Keratinocyte (primary cell): Measurements from ENCODE around the gene HEPH. TPM values are rescaled to one million over a fixed set of nuclear protein-coding genes. Genes with fewer than 3 reads are reported as not detected.
"Not testable (repeated sequence)": the region's sequence is repeated elsewhere in the genome, so short reads cannot be mapped to it uniquely, and the experiment has no call there.

Source experiments
- DNase-seq: peaks from one replicate; pipeline ENCODE4 v3.0.0-alpha.2; 2011; ENCODE audit warnings: low read depth, missing footprints, low spot score
- FAIRE-seq: peaks from 2 replicates; lab custom pipeline; 2011; peaks lifted over from hg19 to GRCh38; lab: Jason Lieb, UNC
- H2AFZ ChIP-seq: 2 replicates; pipeline ENCODE4 v1.6.0; 2012; ENCODE audit warnings: low read length, control low read depth, inconsistent platforms; ENCODE audit not compliant: control insufficient read depth
- H3K27ac ChIP-seq: 2 replicates; pipeline ENCODE4 v1.5.1; 2011; ENCODE audit warnings: low read length; ENCODE audit not compliant: control insufficient read depth, insufficient read depth
- H3K27me3 ChIP-seq: 3 replicates; pipeline ENCODE4 v1.6.0; 2011; ENCODE audit warnings: low read length; ENCODE audit not compliant: control insufficient read depth, insufficient read depth; ENCODE audit errors: extremely low read depth
- H3K36me3 ChIP-seq, 2 experiments: 2 replicates in 1 of 2; 3 replicates in 1 of 2; pipeline ENCODE4 v1.5.1; 2011; ENCODE audit warnings: low read length in 2 of 2, mild to moderate bottlenecking in 1 of 2; ENCODE audit not compliant: control insufficient read depth in 2 of 2, insufficient read depth in 2 of 2; ENCODE audit errors: extremely low read depth in 1 of 2
- H3K4me1 ChIP-seq: 3 replicates; pipeline ENCODE4 v1.5.1; 2011; ENCODE audit warnings: low read length; ENCODE audit not compliant: control insufficient read depth, insufficient read depth; ENCODE audit errors: extremely low read depth
- H3K4me2 ChIP-seq: 3 replicates; pipeline ENCODE4 v1.6.0; 2011; ENCODE audit warnings: low read depth, low read length; ENCODE audit not compliant: control insufficient read depth, insufficient read depth; ENCODE audit errors: extremely low read depth
- H3K4me3 ChIP-seq, 3 experiments: fragments of 200-600 bp in 1 of 3; sonication (generic) in 1 of 3; 2 replicates in 2 of 3; 3 replicates in 1 of 3; pipeline ENCODE4 v1.5.1; 2011 to 2016; ENCODE audit warnings: low read length in 3 of 3, mild to moderate bottlenecking in 3 of 3, control low read depth in 2 of 3, inconsistent platforms in 1 of 3, low read depth in 1 of 3, mixed read lengths in 1 of 3, mixed run types in 1 of 3, moderate library complexity in 1 of 3; ENCODE audit not compliant: control insufficient read depth in 2 of 3, insufficient read depth in 2 of 3; ENCODE audit errors: extremely low read depth in 1 of 3
- H3K79me2 ChIP-seq: 2 replicates; pipeline ENCODE4 v1.6.0; 2012; ENCODE audit warnings: low read length; ENCODE audit not compliant: control insufficient read depth, insufficient read depth
- H3K9ac ChIP-seq: 3 replicates; pipeline ENCODE4 v1.6.0; 2011; ENCODE audit warnings: low read length; ENCODE audit not compliant: control insufficient read depth, insufficient read depth; ENCODE audit errors: extremely low read depth
- H3K9me1 ChIP-seq: 3 replicates; pipeline ENCODE4 v1.6.0; 2011; ENCODE audit warnings: low read length; ENCODE audit not compliant: control insufficient read depth, insufficient read depth; ENCODE audit errors: extremely low read depth
- H3K9me3 ChIP-seq: 2 replicates; pipeline ENCODE4 v1.5.1; 2012; ENCODE audit warnings: low read depth, low read length; ENCODE audit not compliant: control insufficient read depth
- H4K20me1 ChIP-seq: 3 replicates; pipeline ENCODE4 v1.6.0; 2011; ENCODE audit warnings: low read length; ENCODE audit not compliant: control insufficient read depth, insufficient read depth; ENCODE audit errors: extremely low read depth
- CTCF ChIP-seq, 3 experiments: IDR thresholded peaks in 1 of 3; conservative IDR thresholded peaks in 1 of 3; optimal IDR thresholded peaks in 1 of 3; 2 replicates in 2 of 3; 3 replicates in 1 of 3; pipeline versions ENCODE3 to v1.5.1; 2011; ENCODE audit warnings: low read length in 3 of 3, mild to moderate bottlenecking in 3 of 3, moderate library complexity in 2 of 3, control low read depth in 1 of 3, inconsistent platforms in 1 of 3; ENCODE audit not compliant: insufficient read depth in 2 of 3; ENCODE audit errors: extremely low read depth in 1 of 3
- EZH2 ChIP-seq: IDR thresholded peaks from one replicate; pipeline ENCODE4 v1.6.1; 2012; ENCODE audit warnings: inconsistent platforms, mild to moderate bottlenecking, low read length, moderate library complexity
- dilution Hi-C: fragments of 300-500 bp; cut with MboI; formaldehyde crosslinking; loops from one replicate; pipeline ENCODE4 v1.7.0; 2020; ENCODE audit warnings: low sequenced_read_pairs; ENCODE audit not compliant: extremely low pct_ligation_motif_present
- polyA plus RNA-seq, 5 experiments: library from polyadenylated mRNA; depleted of rRNA in 3 of 5; stranded (reverse) in 3 of 5; stranded (forward) in 1 of 5; unstranded in 1 of 5; fragments of >200 nt; gene quantifications; 1 replicate in 1 of 5; 2 replicates in 3 of 5; 3 replicates in 1 of 5; pipeline versions ENCODE4 v1.2.1 to v1.2.3, GENCODE V29; 2011 to 2012; ENCODE audit warnings: missing spikeins in 2 of 5, low read depth in 1 of 5, low replicate concordance in 1 of 5

The HEPH gene
- polyA plus RNA-seq, 1 donor (not counting 4 experiments of a cell fraction or from before 2014, with no cell fraction given): 0.25 TPM

GRCh38 chrX:66233209-66233608, 69.2 kb downstream of the HEPH start:
- TF ChIP-seq CTCF (optimal IDR thresholded peaks at IDR 0.05 in 1 of 3, IDR thresholded peaks at IDR 0.05 in 1 of 3, conservative IDR thresholded peaks at IDR 0.05 in 1 of 3; ENCODE audit: extremely low read depth in 1 of 3, insufficient read depth in 2 of 3, low read length in 3 of 3) (no peak), EZH2 (no peak)
- dilution Hi-C loops: no loop called here
- Histone ChIP-seq H4K20me1 (no peaks in the 10 kb centered on the region), H3K9ac (no peak overlapping the region), H3K27me3 (no peaks in the 10 kb centered on the region), H3K9me3 (no peaks in the 10 kb centered on the region), H3K36me3 (no peaks in the 10 kb centered on the region), H3K9me1 (no peaks in the 10 kb centered on the region), H3K4me3 (no peak overlapping the region), H3K27ac (no peak overlapping the region), H3K79me2 (no peaks in the 10 kb centered on the region), H3K4me2 (no peak overlapping the region), H3K4me1 (no peaks in the 10 kb centered on the region), H2AFZ (no peak overlapping the region)
- DNase-seq (no peak), FAIRE-seq (no peak)

GRCh38 chrX:66233904-66234303, 69.9 kb downstream of the HEPH start:
- H3K9me3 ChIP-seq, H3K4me2 ChIP-seq, H2AFZ ChIP-seq, H3K79me2 ChIP-seq, H3K27ac ChIP-seq, dilution Hi-C loops, H3K9ac ChIP-seq, H4K20me1 ChIP-seq, H3K9me1 ChIP-seq, H3K4me3 ChIP-seq, H3K27me3 ChIP-seq, H3K36me3 ChIP-seq, DNase-seq, H3K4me1 ChIP-seq, FAIRE-seq: not testable (repeated sequence)

GRCh38 chrX:66255359-66255967, 91.4 kb downstream of the HEPH start:
- FAIRE-seq (no peak), DNase-seq (no peak)
- TF ChIP-seq EZH2: no peak
- no peak for TF ChIP-seq CTCF (optimal IDR thresholded peaks at IDR 0.05 in 1 of 3, IDR thresholded peaks at IDR 0.05 in 1 of 3, conservative IDR thresholded peaks at IDR 0.05 in 1 of 3; ENCODE audit: extremely low read depth in 1 of 3, insufficient read depth in 2 of 3, low read length in 3 of 3)
- Histone ChIP-seq H3K4me1 (no peaks in the 10 kb centered on the region), H2AFZ (no peak overlapping the region), H3K27ac (no peak overlapping the region), H3K4me2 (no peak overlapping the region), H3K9ac (no peak overlapping the region), H4K20me1 (no peaks in the 10 kb centered on the region), H3K4me3 (no peak overlapping the region), H3K9me1 (no peaks in the 10 kb centered on the region), H3K79me2 (no peaks in the 10 kb centered on the region), H3K27me3 (no peaks in the 10 kb centered on the region), H3K9me3 (no peaks in the 10 kb centered on the region), H3K36me3 (no peaks in the 10 kb centered on the region)
- dilution Hi-C loops: no loop called here
